SK-N-SH (cell line): ENCODE measurements around the gene RBM47. TPM values are rescaled to one million over a fixed set of nuclear protein-coding genes. Genes with fewer than 3 reads are reported as not detected.
"Not testable (repeated sequence)": the region's sequence is repeated elsewhere in the genome, so short reads cannot be mapped to it uniquely, and the experiment has no call there.

Experiments used
- CTCF ChIA-PET: fragments of 300-600, 350-600 bp; formaldehyde crosslinking; extraction: SDS; loops from one replicate; lab custom pipeline; 2021; lab: Yijun Ruan, JAX
- POLR2A ChIA-PET: fragments of 350-600 bp; sonication (Branson Sonifier 250); formaldehyde crosslinking; extraction: SDS; loops from one replicate; lab custom pipeline; 2020; ENCODE audit warnings: antibody characterized with exemption, inconsistent platforms; lab: Yijun Ruan, JAX
- DNase-seq: peaks from one replicate; pipeline ENCODE4 v3.0.0; 2012
- H2AFZ ChIP-seq: fragments of 200-600 bp; sonication (generic); 2 replicates; pipeline ENCODE4 v1.8.1; 2016; ENCODE audit warnings: antibody characterized with exemption, mild to moderate bottlenecking, low read depth
- H3F3A ChIP-seq: fragments of 200-600 bp; sonication (generic); replicated peaks from 2 replicates; pipeline ENCODE3; 2016; ENCODE audit warnings: antibody characterized with exemption, mild to moderate bottlenecking; ENCODE audit not compliant: insufficient read depth
- H3K27ac ChIP-seq, 2 experiments: fragments of 200-500 bp in 1 of 2; fragments of 200-600 bp in 1 of 2; sonication (Bioruptor generic) in 1 of 2; sonication (generic), shearing (Covaris generic) in 1 of 2; 2 replicates each; pipeline versions ENCODE4 v1.5.1 to v1.6.1; 2014 to 2016; ENCODE audit warnings: low read depth in 2 of 2, inconsistent platforms in 1 of 2, low read length in 1 of 2, mild to moderate bottlenecking in 1 of 2, mixed read lengths in 1 of 2
- H3K27me3 ChIP-seq: fragments of 200-600 bp; sonication (generic), shearing (Covaris generic); 2 replicates; pipeline ENCODE4 v1.6.1; 2016; ENCODE audit warnings: mixed run types; ENCODE audit not compliant: insufficient read depth
- H3K36me3 ChIP-seq, 2 experiments: fragments of 200-500 bp in 1 of 2; fragments of 200-600 bp in 1 of 2; sonication (Bioruptor generic) in 1 of 2; sonication (generic) in 1 of 2; replicated peaks in 1 of 2; 2 replicates each; pipeline versions ENCODE3 to v1.5.1; 2014 to 2016; ENCODE audit warnings: low read length in 1 of 2, mild to moderate bottlenecking in 1 of 2; ENCODE audit not compliant: insufficient read depth in 2 of 2, control insufficient read depth in 1 of 2
- H3K4me1 ChIP-seq, 2 experiments: fragments of 200-500 bp in 1 of 2; fragments of 200-600 bp in 1 of 2; sonication (Bioruptor generic) in 1 of 2; sonication (generic), shearing (Covaris generic) in 1 of 2; 2 replicates each; pipeline versions ENCODE4 v1.5.1 to v1.6.1; 2014 to 2016; ENCODE audit warnings: low read depth in 1 of 2, low read length in 1 of 2, mixed run types in 1 of 2; ENCODE audit not compliant: insufficient read depth in 2 of 2, control insufficient read depth in 1 of 2
- H3K4me2 ChIP-seq: fragments of 200-600 bp; sonication (generic), shearing (Covaris generic); 2 replicates; pipeline ENCODE4 v1.6.1; 2017; ENCODE audit warnings: mixed run types
- H3K4me3 ChIP-seq, 2 experiments: fragments of 200-500 bp in 1 of 2; fragments of 200-600 bp in 1 of 2; sonication (Bioruptor generic) in 1 of 2; sonication (generic), shearing (Covaris generic) in 1 of 2; 2 replicates each; pipeline versions ENCODE4 v1.5.1 to v1.8.1; 2014 to 2016; ENCODE audit warnings: low read depth in 2 of 2, inconsistent platforms in 1 of 2, low read length in 1 of 2, mild to moderate bottlenecking in 1 of 2, mixed read lengths in 1 of 2, moderate library complexity in 1 of 2
- H3K79me2 ChIP-seq: fragments of 200-600 bp; sonication (generic); 2 replicates; pipeline ENCODE4 v1.8.1; 2017; ENCODE audit warnings: mild to moderate bottlenecking; ENCODE audit not compliant: insufficient read depth
- H3K9ac ChIP-seq: fragments of 200-600 bp; sonication (generic); 2 replicates; pipeline ENCODE4 v1.6.1; 2017; ENCODE audit warnings: mixed run types
- H3K9me2 ChIP-seq: fragments of 200-600 bp; sonication (generic); 2 replicates; pipeline ENCODE4 v1.6.1; 2017; ENCODE audit warnings: mixed run types
- H3K9me3 ChIP-seq: fragments of 200-600 bp; sonication (generic); 2 replicates; pipeline ENCODE4 v1.6.1; 2017; ENCODE audit warnings: mixed run types, mild to moderate bottlenecking, moderate library complexity
- H4K20me1 ChIP-seq: fragments of 200-600 bp; sonication (generic); 2 replicates; pipeline ENCODE4 v1.6.1; 2017; ENCODE audit warnings: mild to moderate bottlenecking, mixed run types; ENCODE audit not compliant: insufficient read depth
- CHD2 ChIP-seq: fragments of 150-350 bp; IDR thresholded peaks from 2 replicates; pipeline ENCODE4 v1.6.1; 2018; ENCODE audit warnings: low read length; ENCODE audit not compliant: partially characterized antibody
- ELF1 ChIP-seq: IDR thresholded peaks from 2 replicates; pipeline ENCODE4 v1.4.0; 2012
- GABPA ChIP-seq: IDR thresholded peaks from 2 replicates; pipeline ENCODE4 v1.4.0; 2012; ENCODE audit warnings: low read depth, mild to moderate bottlenecking
- GATA2 ChIP-seq: sonication (generic); formaldehyde crosslinking; IDR thresholded peaks from 2 replicates; pipeline ENCODE4 v1.5.0; 2020; ENCODE audit warnings: mild to moderate bottlenecking, missing genetic modification reagents
- MXI1 ChIP-seq: IDR thresholded peaks from 2 replicates; pipeline ENCODE4 v1.6.1; 2012; ENCODE audit warnings: mild to moderate bottlenecking, low read depth, low read length, improper control_type of control experiment
- NFIC ChIP-seq: IDR thresholded peaks from 2 replicates; pipeline ENCODE4 v1.4.0; 2012; ENCODE audit warnings: borderline replicate concordance
- NRF1 ChIP-seq: IDR thresholded peaks from 2 replicates; pipeline ENCODE4 v1.6.1; 2012; ENCODE audit warnings: low read depth, mild to moderate bottlenecking, low read length
- RAD21 ChIP-seq: IDR thresholded peaks from 2 replicates; pipeline ENCODE4 v1.6.1; 2012; ENCODE audit warnings: mild to moderate bottlenecking, low read length
- RXRA ChIP-seq: IDR thresholded peaks from 2 replicates; pipeline ENCODE4 v1.4.0; 2012; ENCODE audit warnings: low read depth, mild to moderate bottlenecking, borderline replicate concordance
- SIN3A ChIP-seq: IDR thresholded peaks from 2 replicates; pipeline ENCODE4 v1.6.1; 2012; ENCODE audit warnings: low read depth, mild to moderate bottlenecking, low read length, moderate library complexity, borderline replicate concordance
- TEAD4 ChIP-seq: IDR thresholded peaks from 2 replicates; pipeline ENCODE4 v1.4.0; 2012; ENCODE audit warnings: mild to moderate bottlenecking, borderline replicate concordance; ENCODE audit not compliant: insufficient read depth
- YY1 ChIP-seq: IDR thresholded peaks from 2 replicates; pipeline ENCODE4 v1.4.0; 2012; ENCODE audit warnings: low read depth, mild to moderate bottlenecking
- WGBS: methylation state at CpG from one replicate; pipeline ENCODE4 v1.1.6; 2017; ENCODE audit warnings: low lambda C conversion rate; 5-methylcytosine and 5-hydroxymethylcytosine counted together
- polyA plus RNA-seq, 3 experiments: library from polyadenylated mRNA; depleted of rRNA; stranded (reverse); fragments of >200 nt; gene quantifications; 2 replicates each; pipeline ENCODE4 v1.2.3, GENCODE V29; 2012
- TF ChIP-seq, protein P1 (sequence below): IDR thresholded peaks from 2 replicates; pipeline ENCODE4 v1.4.0; 2012; ENCODE audit warnings: low read depth, borderline replicate concordance
- TF ChIP-seq, protein P2 (sequence below): fragments of 200-600 bp; sonication (generic); IDR thresholded peaks from 2 replicates; pipeline ENCODE4 v1.6.1; 2017; ENCODE audit warnings: antibody characterized with exemption, mild to moderate bottlenecking, moderate library complexity

Gene RBM47
- polyA plus RNA-seq, 1 of the 3 experiments (the other 2 are of a cell fraction), result 6.8 TPM

DNA sequence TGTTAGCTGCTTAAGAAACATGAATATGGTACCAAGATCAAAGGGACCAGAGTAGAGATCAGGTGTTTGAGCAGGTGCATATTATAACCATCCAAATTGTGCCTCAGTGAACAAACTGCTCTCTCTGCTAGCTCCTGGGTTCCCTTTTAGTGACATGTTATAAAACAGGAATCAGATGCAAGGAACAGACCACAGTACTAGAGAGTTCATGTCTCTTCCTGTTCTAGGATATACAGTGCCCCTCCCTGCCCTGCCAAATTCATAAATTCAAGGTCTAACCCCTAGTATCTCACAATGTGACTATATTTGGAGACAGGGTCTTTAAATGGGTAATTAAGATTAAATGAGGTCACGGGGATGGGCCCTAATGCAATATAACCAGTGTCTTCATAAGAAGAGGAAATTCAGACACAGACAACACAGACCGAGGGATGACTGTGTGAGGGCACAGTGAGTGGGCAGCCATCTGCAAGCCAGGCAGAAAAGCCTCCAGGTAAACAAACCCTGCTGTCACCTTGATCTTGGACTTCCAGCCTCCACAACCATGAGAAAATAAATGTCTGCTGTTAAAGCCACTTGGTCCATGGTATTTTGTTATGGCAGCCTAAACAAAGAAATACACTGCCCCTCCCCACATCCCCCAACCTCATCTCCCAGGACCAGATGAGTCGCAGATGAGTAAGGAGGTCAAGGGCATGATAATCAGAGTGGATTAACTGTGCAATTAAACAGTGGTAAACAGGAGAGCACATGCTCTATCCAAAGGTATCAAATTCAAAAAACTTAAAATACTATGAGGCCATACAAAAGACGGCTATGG lies 82.5 kb downstream of the RBM47 start (continued):
- TF ChIP-seq NFIC (no peak; the same call in 1 of the 2 replicates), RXRA (peak; percentile 47; the same call in 1 of the 2 replicates), GATA2 (no peak), MXI1 (no peak)
- TF ChIP-seq, protein P1, sequence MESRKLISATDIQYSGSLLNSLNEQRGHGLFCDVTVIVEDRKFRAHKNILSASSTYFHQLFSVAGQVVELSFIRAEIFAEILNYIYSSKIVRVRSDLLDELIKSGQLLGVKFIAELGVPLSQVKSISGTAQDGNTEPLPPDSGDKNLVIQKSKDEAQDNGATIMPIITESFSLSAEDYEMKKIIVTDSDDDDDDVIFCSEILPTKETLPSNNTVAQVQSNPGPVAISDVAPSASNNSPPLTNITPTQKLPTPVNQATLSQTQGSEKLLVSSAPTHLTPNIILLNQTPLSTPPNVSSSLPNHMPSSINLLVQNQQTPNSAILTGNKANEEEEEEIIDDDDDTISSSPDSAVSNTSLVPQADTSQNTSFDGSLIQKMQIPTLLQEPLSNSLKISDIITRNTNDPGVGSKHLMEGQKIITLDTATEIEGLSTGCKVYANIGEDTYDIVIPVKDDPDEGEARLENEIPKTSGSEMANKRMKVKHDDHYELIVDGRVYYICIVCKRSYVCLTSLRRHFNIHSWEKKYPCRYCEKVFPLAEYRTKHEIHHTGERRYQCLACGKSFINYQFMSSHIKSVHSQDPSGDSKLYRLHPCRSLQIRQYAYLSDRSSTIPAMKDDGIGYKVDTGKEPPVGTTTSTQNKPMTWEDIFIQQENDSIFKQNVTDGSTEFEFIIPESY, result no peak
- TF ChIP-seq, protein P2, sequence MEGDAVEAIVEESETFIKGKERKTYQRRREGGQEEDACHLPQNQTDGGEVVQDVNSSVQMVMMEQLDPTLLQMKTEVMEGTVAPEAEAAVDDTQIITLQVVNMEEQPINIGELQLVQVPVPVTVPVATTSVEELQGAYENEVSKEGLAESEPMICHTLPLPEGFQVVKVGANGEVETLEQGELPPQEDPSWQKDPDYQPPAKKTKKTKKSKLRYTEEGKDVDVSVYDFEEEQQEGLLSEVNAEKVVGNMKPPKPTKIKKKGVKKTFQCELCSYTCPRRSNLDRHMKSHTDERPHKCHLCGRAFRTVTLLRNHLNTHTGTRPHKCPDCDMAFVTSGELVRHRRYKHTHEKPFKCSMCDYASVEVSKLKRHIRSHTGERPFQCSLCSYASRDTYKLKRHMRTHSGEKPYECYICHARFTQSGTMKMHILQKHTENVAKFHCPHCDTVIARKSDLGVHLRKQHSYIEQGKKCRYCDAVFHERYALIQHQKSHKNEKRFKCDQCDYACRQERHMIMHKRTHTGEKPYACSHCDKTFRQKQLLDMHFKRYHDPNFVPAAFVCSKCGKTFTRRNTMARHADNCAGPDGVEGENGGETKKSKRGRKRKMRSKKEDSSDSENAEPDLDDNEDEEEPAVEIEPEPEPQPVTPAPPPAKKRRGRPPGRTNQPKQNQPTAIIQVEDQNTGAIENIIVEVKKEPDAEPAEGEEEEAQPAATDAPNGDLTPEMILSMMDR, result no peak

- H3K79me2 ChIP-seq, result no peaks in the 10 kb centered on the region
- TF ChIP-seq YY1, result no peak
- TF ChIP-seq TEAD4, result no peak
- TF ChIP-seq CHD2, result no peak
- no peak for TF ChIP-seq MXI1
- no peak for TF ChIP-seq NRF1
- TF ChIP-seq, protein P2, result no peak
- no peak for TF ChIP-seq SIN3A
- TF ChIP-seq, protein P1, result no peak
- no peak for TF ChIP-seq RAD21
- TF ChIP-seq RXRA, result no peak
- no peak for TF ChIP-seq ELF1
- TF ChIP-seq GABPA, result no peak
These were observed 83.2 kb downstream of the RBM47 start for GRCh38 chr4:40546506-40546905.

GRCh38 chr4:40545487-40545886 lies 84.2 kb downstream of the RBM47 start:
- H3K27me3 ChIP-seq, H3K9me2 ChIP-seq, POLR2A ChIA-PET, H4K20me1 ChIP-seq, H3K79me2 ChIP-seq, H3K4me2 ChIP-seq, H3K4me3 ChIP-seq, CTCF ChIA-PET, H3K36me3 ChIP-seq, H3F3A ChIP-seq, DNase-seq, H3K4me1 ChIP-seq, H2AFZ ChIP-seq, H3K27ac ChIP-seq, H3K9me3 ChIP-seq, H3K9ac ChIP-seq: not testable (repeated sequence)
- WGBS, result 96% methylated on average over 6 of the region's 6 CpGs

More at GRCh38 chr4:40546506-40546905, 83.2 kb downstream of the RBM47 start:
- no peaks in the 10 kb centered on the region for H3K9me2 ChIP-seq
- CTCF ChIA-PET, result no interaction called here
- no peak for DNase-seq
- no peak overlapping the region for H3K4me2 ChIP-seq
- no peak overlapping the region for H3K27ac ChIP-seq
- POLR2A ChIA-PET, result interaction anchor here (0.8 kb wide), 1 partner anchor 76 kb away, joined by 3 read pairs; no protein-coding TSS in a partner anchor
- 86% methylated on average over 4 of the region's 4 CpGs for WGBS
- H3K4me3 ChIP-seq, result no peak overlapping the region
- H3K9me3 ChIP-seq, result no peaks in the 10 kb centered on the region
- no peak overlapping the region for H3K9ac ChIP-seq
- peaks cover 13% of the 10 kb centered on the region for H3F3A ChIP-seq
- H3K36me3 ChIP-seq, result no peaks in the 10 kb centered on the region
- no peaks in the 10 kb centered on the region; a peak in 1 of 4 replicates for H3K4me1 ChIP-seq
- H4K20me1 ChIP-seq, result no peaks in the 10 kb centered on the region
- H2AFZ ChIP-seq, result no peak overlapping the region
- no peaks in the 10 kb centered on the region for H3K27me3 ChIP-seq
